GM19035 (cell line): Measurements from ENCODE around the gene S100A11.

Source experiments
- ATAC-seq: cut with Tn5 transposase; IDR thresholded peaks from one replicate; pipeline ENCODE4 v1.9.1; 2021; ENCODE audit not compliant: unreplicated experiment

S100A11 gene

GRCh38 chr1:151985768-151986167 is 51.0 kb downstream of the S100A11 start:
- no peak for ATAC-seq

- no peak for ATAC-seq
These were observed 51.5 kb downstream of the S100A11 start for GRCh38 chr1:151985270-151985669.

GRCh38 chr1:151984313-151984956 is 52.4 kb downstream of the S100A11 start:
- ATAC-seq: peak; percentile 78
